GM21528 (cell line): ENCODE measurements around the gene TNK1.

Experiments
- ATAC-seq: cut with Tn5 transposase; IDR thresholded peaks from one replicate; pipeline ENCODE4 v1.9.1; 2021; ENCODE audit warnings: mild to moderate bottlenecking, moderate library complexity; ENCODE audit not compliant: unreplicated experiment, low FRiP score

The TNK1 gene

DNA sequence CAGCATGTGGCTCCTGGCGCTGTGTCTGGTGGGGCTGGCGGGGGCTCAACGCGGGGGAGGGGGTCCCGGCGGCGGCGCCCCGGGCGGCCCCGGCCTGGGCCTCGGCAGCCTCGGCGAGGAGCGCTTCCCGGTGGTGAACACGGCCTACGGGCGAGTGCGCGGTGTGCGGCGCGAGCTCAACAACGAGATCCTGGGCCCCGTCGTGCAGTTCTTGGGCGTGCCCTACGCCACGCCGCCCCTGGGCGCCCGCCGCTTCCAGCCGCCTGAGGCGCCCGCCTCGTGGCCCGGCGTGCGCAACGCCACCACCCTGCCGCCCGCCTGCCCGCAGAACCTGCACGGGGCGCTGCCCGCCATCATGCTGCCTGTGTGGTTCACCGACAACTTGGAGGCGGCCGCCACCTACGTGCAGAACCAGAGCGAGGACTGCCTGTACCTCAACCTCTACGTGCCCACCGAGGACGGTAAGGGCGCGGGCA, 27.4 kb downstream of the TNK1 start:
- ATAC-seq, result no peak

DNA sequence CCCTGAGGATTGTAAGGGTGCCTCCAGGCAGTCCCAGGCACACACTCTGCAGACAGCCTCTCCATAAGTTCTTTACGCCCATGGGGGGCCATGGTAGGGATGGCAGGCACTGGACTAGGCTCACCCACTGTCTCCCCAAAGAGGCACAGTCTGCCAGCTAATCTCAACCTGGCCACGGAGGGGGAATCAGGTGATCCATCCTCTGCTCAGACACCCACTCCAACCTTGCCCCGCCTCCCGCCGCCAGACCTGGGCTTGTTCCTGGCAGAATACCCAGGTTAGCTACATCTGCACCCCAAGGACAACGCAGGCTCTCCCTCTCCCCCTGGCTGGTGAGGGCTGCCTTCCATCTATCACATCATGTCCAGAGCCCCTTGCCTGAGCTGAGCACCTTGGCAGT, 28.0 kb downstream of the TNK1 start:
- no peak for ATAC-seq

DNA sequence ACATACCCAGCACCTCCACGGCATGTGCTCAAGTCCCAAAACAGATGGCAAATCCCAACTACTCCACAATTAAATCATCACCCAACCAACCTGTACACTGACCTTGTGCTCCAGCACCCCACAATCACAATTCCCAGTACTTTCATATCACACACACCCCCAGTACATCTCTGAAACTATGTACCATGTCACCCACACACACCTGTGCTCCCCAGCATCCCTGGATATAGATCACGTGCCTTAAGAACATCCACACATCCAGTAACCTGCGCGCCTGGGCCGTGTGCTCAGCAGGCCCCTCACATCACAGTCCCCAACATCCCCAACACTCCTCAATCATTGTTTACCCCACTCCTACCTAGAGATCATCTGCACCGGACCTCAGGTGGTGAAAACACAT, 28.8 kb downstream of the TNK1 start:
- no peak for ATAC-seq

DNA sequence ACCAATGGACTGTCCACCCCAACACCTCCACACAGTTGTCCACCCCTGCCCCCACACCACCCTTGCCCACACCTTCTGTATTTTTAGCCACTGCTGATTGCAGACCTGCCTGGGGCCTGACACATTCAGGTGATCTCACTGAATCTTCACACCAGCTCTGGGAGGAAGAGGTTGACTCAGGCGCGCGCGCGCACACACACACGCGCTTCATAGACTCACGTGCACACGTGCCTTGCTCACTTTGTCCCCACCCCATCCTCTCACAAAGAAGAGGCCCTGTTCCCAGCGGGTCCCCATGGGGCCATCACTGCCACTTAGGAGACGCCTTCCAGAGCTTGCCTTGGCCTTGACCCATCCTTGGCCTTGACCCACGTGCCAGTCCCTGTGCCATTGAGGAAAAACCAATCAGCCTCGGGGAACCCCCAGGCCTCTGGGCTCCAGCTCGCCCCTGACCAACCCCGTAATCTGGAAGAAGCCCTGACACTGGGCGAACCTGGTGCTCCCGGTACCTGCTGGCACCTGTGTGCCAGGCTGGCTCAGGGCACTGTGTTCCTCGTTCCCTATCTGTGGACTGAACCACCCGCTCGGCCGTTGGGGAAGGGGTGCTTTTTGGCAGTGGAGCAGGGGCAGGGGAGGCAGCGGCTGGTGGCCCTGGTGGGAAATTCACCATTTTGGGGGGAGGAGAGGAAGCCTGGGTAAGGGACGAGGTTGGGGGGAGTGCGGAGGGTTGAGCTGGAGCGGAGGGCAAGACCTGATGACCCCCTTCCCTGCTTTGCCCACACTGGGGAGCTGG, 29.9 kb downstream of the TNK1 start:
- no peak for ATAC-seq

DNA sequence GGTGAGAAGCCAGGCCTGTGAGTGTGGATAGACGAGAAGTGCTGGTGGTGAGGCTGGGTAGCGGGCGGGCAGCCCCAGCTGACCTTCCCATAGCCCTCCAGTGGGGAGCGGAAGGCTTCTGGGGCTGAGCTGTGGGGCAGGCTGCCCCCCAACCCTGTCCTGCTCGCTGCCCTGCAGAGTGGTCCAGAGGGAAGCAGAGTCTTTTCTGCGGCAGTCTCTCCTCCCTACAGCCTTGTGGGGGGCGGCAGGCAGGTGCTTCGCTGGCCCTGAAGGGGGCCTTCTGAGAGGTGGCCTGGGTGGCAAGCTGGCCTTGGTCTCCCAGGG, 30.5 kb downstream of the TNK1 start:
- ATAC-seq, result no peak

DNA sequence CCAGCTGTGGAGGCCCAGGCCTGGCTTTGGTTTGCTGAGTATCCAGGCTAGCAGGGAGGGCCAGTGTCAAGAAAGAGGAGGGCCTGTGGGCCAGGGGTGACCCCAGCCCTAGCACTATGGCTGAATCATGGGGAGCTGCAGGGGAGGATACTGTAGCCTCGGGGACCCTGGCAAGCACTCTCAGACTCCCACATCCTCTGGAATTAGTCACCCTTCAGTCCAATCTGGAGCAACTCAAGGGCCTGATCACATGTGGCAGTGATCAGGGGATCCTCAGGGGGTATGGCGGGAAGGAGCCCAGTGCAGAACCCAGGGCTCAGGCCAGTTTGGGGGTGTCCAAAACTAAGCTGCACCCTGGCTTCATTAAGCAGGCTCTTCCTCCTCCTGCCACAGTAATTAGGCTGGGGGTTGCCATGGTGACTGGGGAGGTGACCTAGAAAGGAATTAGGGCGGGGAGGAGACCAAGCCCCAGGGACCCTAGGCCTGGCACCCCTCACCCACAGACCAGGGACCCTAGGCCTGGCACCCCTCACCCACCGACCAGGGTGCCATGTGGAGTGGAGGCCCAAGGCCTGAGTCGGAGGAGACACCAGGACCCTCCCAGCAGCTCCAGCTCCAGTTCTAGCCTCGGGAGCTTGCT, 32.6 kb downstream of the TNK1 start:
- no peak for ATAC-seq

DNA sequence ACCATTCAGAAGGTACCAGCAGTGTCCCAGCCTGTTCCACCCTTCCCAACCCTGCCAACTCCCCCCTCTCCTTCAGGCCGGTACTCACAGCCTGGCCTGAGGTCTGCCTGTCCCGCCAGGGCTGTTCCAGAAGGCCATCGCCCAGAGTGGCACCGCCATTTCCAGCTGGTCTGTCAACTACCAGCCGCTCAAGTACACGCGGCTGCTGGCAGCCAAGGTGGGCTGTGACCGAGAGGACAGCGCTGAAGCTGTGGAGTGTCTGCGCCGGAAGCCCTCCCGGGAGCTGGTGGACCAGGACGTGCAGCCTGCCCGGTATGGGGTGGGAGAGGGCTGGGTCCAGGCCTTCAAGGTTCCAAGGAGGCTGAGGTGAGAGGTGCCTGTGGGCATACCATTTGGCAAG, 33.9 kb downstream of the TNK1 start:
- ATAC-seq, result no peak

DNA sequence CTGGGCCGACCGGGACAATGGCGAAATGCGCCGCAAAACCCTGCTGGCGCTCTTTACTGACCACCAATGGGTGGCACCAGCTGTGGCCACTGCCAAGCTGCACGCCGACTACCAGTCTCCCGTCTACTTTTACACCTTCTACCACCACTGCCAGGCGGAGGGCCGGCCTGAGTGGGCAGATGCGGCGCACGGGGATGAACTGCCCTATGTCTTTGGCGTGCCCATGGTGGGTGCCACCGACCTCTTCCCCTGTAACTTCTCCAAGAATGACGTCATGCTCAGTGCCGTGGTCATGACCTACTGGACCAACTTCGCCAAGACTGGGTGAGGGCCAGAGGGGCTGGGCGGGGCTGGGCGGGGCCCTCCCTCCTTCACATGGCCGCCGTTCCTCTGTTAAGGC, 34.9 kb downstream of the TNK1 start:
- ATAC-seq, result no peak

DNA sequence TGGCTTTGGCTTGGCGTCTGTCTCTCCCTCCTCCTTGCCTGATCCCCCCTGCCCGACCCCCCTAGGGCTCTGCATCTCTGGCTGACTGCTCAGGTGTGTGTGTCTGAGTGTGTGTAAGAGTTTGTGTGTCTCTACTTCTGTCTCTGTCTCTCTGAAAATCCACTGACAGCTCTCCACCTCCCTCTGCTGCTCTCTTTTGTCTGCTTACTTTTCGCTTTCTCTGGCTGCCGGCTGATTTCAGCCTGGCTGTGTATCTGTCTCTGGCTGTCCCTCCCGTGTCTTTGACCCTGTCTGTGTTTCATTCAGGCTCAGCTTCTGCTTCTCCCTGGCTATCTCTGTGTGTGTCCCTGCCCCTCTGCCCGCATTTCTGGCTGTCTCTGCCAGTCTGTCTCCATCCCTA, 35.4 kb downstream of the TNK1 start:
- ATAC-seq, result no peak

DNA sequence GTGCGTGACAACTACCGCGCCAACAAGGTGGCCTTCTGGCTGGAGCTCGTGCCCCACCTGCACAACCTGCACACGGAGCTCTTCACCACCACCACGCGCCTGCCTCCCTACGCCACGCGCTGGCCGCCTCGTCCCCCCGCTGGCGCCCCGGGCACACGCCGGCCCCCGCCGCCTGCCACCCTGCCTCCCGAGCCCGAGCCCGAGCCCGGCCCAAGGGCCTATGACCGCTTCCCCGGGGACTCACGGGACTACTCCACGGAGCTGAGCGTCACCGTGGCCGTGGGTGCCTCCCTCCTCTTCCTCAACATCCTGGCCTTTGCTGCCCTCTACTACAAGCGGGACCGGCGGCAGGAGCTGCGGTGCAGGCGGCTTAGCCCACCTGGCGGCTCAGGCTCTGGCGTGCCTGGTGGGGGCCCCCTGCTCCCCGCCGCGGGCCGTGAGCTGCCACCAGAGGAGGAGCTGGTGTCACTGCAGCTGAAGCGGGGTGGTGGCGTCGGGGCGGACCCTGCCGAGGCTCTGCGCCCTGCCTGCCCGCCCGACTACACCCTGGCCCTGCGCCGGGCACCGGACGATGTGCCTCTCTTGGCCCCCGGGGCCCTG, 36.3 kb downstream of the TNK1 start:
- ATAC-seq, result no peak

DNA sequence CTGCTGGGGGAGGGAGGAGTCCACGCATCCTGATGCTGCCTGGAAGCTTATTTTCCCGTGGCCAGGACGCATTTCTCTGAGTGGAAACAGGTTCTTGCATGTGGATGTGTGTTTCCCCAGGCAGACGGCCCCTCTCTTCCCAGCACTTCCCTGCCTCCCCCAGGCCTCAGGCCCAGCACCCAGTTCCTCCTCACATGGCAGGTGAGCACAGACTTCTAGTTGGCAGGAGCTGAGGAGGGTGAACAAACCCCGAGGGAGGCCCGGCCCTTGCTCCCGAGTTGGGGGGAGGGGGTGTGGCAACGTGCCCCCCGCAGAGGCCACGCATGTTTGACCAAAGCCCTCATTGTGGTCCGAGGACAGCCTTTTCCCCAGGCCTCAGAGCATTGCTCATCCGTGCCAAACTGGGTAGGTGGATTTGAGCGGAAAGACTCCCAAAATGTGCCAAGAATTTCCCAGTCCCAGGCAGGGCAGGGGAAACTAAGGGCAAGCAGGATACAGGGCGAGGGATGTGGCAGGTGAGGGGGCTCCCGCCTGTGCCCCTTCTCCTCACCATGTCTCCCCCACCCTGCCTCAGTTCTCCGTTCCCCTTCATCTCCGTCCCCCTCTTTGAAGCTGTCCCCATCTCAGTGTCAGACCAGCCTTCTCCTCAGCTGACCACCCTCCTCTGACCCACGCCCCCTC, 37.7 kb downstream of the TNK1 start:
- no peak for ATAC-seq

DNA sequence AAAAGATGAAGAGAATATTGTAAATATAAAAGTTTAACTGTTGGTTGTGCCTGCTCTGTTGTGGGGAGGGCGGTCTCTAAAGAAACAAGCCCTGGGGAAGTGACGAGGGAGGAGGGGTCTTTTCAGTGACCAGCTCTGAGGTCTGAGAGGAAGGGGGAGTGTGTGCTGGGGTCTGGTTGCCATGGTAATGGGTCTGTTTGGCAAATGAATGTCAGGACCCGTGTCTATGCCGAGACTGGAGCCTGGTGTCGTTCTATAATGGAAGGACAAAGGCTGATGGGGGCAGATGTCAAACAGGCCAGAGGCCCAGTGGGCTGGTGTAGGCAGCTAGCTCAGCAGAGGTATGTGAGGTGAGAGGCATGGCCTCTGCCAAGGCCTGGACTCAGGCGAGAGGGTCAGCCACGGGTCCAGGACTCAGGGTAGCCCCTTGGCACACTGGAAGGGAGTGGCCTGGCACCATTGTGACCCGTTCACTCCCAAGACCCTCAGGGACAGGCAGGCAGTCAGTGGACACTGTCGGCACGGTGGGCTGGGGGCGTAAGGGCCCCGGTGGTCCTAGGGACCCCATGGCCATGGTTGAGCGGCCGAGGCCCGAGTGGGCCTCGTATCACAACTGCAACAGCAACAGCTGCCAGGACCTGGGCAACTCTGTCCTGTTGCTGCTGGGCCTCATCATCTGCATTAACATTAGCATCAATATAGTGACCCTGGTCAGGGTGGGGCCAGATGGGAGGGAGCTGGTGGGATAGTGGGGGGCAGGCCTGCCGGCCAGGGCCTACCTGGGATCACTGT, 39.1 kb downstream of the TNK1 start, which contains the start of gene SPEM1:
Gene SPEM1, plus strand, starts transcription at position 506 of the 792 bp plus-strand sequence. Its CDS starts 61 bp downstream, at position 567.
- ATAC-seq, result no peak

DNA sequence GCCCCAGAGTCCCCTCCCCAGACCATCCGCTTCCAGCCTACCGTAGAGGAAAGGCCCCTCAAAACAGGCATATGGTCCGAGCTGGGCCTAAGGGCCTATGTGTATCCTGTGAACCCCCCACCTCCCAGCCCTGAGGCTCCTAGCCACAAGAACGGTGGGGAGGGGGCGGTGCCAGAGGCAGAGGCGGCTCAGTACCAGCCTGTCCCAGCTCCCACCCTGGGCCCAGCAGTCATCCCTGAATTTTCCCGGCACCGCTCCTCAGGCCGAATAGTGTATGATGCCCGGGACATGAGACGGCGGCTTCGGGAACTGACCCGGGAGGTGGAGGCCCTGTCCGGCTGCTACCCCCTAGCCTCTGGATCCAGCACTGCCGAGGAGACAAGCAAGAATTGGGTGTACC, 40.3 kb downstream of the TNK1 start:
- no peak for ATAC-seq

DNA sequence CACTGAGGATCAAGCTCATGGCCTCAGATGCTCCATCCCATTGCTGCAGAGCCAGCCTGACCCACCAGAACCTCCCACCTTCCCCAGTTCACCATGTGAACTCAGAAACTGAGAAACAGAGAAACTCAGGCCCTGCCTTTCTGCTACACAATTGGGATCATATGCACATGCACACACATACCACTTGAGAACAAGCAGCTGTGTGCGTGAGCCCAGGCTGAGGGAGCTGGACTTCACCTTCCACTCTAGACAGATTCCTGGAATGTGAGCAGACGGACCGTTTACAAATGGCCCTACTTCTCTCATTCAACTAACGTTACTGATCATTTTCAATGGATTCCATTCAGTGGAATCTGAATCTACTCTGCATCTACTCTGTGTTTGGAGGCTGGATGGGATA, 42.8 kb downstream of the TNK1 start:
- ATAC-seq, result no peak

DNA sequence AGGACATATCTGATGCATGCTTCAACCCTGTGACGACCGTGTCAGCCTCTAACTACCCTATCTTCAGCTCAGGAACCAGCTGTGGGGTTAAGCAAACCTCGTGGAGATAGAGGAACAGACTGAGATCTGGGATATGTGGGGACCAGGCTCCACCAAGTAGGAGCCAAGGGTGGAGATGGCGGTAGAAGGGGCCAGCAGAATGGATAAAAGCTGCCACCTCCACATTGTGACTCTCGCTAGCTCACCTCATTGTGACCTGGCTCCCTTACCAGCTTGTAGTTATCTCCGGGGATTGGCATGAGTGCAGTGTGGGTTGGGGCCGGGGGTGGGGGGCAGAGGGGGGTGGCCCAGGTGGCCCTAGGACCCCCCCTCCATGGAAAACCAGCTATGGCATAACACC, 44.4 kb downstream of the TNK1 start, which contains the start of gene SPEM2:
Gene SPEM2, plus strand, starts transcription at position 301 of the 400 bp plus-strand sequence. Its CDS starts 73 bp downstream, at position 374.
- ATAC-seq, result no peak

DNA sequence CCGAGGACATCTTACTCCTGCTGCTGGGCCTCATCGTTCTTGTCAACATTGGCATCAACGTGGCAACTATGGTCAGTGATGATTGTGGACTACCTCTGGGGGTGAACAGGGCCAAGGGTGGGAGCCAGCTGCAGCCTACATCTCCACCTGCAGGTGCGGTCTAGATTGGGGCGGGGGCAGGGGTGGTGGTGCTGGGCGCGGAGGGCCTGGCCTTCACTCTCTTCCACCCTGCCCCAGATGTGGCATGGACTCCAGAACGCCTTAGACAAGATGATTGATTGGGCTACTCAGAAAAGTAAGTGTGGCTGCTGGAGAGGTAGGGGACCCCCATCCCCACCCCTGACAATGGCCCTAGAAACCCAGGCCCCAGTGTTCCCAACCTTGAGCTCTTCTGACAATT, 44.9 kb downstream of the TNK1 start:
- no peak for ATAC-seq

DNA sequence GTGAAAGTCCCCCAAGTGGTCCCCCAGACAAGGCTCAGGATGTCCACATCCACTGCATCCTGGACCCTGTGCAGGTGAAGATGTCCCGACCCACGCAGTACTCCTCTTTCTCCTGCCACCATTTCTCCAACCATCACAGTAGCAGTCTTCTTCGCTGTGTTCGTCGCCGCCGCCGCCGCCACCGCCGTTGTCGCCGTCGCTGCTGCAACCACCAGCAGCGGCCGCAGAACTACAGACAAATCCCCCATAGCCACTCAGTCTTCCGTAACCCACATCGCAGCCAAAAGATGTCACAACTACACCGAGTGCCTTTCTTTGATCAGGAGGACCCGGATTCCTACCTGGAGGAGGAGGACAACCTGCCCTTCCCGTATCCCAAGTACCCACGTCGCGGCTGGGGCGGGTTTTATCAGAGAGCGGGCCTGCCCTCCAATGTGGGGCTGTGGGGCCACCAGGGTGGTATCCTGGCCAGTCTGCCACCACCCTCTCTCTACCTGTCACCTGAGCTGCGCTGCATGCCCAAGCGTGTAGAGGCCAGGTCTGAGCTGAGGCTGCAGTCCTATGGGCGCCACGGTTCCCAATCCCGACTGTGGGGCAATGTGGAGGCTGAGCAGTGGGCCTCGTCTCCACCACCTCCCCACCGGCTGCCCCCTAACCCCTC, 45.4 kb downstream of the TNK1 start:
- no peak for ATAC-seq

DNA sequence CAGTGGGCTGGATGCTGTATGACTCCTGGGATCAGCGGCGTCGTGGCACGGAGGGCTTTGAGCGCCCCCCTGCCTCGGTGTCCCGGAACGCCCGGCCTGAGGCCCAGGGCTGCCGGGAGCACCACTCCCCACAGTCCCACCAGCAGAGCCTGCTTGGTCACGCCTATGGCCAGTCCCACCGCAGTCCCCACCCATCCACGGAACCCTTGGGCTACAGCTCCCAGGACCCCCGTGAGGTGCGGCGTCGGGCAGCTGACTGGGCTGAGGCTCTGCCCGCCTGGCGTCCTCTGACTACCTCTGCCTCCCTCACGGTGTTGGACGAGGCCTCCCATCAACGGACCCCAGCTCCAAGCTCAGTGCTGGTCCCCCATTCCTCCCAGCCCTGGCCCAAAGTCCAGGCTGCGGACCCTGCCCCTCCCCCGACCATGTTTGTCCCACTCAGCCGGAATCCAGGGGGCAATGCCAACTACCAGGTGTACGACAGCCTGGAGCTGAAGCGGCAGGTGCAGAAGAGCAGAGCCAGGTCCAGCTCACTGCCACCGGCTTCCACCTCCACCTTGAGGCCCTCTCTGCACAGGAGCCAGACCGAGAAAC, 46.1 kb downstream of the TNK1 start:
- ATAC-seq, result no peak

DNA sequence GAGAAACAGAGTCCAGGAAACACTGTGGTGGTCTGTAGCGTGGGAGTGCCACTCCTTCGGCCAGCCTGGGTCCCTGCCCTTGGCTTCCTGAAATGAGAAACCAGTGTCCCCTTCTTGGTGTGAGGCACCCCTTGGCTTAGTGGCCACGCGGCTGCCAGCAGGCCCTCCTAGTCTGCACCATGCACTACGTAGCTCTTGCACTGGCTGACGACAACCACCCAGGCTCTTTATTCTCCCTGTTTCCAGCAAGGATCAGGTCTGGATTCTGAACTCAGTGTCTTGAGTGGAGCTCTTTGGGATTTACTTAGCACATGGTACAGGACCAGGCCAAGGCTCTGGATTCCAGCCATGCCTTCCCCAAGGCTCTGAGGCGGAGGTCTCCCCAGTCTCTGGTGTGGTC, 46.7 kb downstream of the TNK1 start:
- ATAC-seq, result no peak
